ENCODE data around the gene NKX6-1. TPM values are rescaled to one million over a fixed set of nuclear protein-coding genes. Genes with fewer than 3 reads are reported as not detected.

NKX6-1 gene
- total RNA-seq, 4 donors from 2014 or later = 0.47 TPM; not detected in 3

GRCh38 chr4:84490663-84491062, 8.4 kb downstream of the NKX6-1 start:
- DNase-seq (ENCODE audit: low spot score) (no peak), ATAC-seq (ENCODE audit: low FRiP score) (no peak)
- TF ChIP-seq CTCF (IDR thresholded peaks at IDR 0.05) = no peak

- DNase-seq (ENCODE audit: low spot score) = no peak
- ATAC-seq (ENCODE audit: low FRiP score) = no peak
- no peak for TF ChIP-seq CTCF (IDR thresholded peaks at IDR 0.05)
These were observed 14.9 kb downstream of the NKX6-1 start for GRCh38 chr4:84484236-84484635.

GRCh38 chr4:84483688-84484087, 15.4 kb downstream of the NKX6-1 start:
- ATAC-seq (ENCODE audit: low FRiP score) = no peak
- no peak for TF ChIP-seq CTCF (IDR thresholded peaks at IDR 0.05)
- no peak for DNase-seq (ENCODE audit: low spot score)

- ATAC-seq (ENCODE audit: low FRiP score) = no peak
- TF ChIP-seq CTCF (IDR thresholded peaks at IDR 0.05) = no peak
These were observed 16.2 kb downstream of the NKX6-1 start for GRCh38 chr4:84482564-84483563.

GRCh38 chr4:84481860-84482245, 17.2 kb downstream of the NKX6-1 start:
- ATAC-seq (ENCODE audit: low FRiP score) (no peak), DNase-seq (ENCODE audit: low spot score) (no peak)
- TF ChIP-seq CTCF (IDR thresholded peaks at IDR 0.05) = no peak

More at GRCh38 chr4:84482564-84483563, 16.2 kb downstream of the NKX6-1 start:
- DNase-seq (ENCODE audit: low spot score) = no peak

- DNase-seq (ENCODE audit: low spot score) (no peak), ATAC-seq (ENCODE audit: low FRiP score) (no peak)
- TF ChIP-seq CTCF (IDR thresholded peaks at IDR 0.05) = no peak
These were observed 17.8 kb downstream of the NKX6-1 start for GRCh38 chr4:84481077-84481859.

All from omental fat pad (tissue), 4 donors.